ENCODE results near the gene OTULIN.

GRCh38 chr5:14724633-14725032, 60.1 kb downstream of the OTULIN start:
- TF ChIP-seq, protein P1, sequence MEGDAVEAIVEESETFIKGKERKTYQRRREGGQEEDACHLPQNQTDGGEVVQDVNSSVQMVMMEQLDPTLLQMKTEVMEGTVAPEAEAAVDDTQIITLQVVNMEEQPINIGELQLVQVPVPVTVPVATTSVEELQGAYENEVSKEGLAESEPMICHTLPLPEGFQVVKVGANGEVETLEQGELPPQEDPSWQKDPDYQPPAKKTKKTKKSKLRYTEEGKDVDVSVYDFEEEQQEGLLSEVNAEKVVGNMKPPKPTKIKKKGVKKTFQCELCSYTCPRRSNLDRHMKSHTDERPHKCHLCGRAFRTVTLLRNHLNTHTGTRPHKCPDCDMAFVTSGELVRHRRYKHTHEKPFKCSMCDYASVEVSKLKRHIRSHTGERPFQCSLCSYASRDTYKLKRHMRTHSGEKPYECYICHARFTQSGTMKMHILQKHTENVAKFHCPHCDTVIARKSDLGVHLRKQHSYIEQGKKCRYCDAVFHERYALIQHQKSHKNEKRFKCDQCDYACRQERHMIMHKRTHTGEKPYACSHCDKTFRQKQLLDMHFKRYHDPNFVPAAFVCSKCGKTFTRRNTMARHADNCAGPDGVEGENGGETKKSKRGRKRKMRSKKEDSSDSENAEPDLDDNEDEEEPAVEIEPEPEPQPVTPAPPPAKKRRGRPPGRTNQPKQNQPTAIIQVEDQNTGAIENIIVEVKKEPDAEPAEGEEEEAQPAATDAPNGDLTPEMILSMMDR (IDR thresholded peaks at IDR 0.05), result no peak
- no peak for TF ChIP-seq POLR2A (IDR thresholded peaks at IDR 0.05)
